H1 (cell line): ENCODE data around the gene HCAR2. TPM values are rescaled to one million over a fixed set of nuclear protein-coding genes. Genes with fewer than 3 reads are reported as not detected.

ENCODE experiments used
- CTCF ChIA-PET: fragments of 300-600 bp; sonication (Branson Sonifier 250); formaldehyde crosslinking; loops from one replicate; lab custom pipeline; 2021; ENCODE audit not compliant: partially characterized antibody; lab: Charles Lee
- POLR2A ChIA-PET: fragments of 300-600 bp; sonication (Branson Sonifier 250); formaldehyde crosslinking; loops from one replicate; lab custom pipeline; 2021; ENCODE audit warnings: inconsistent platforms; ENCODE audit not compliant: partially characterized antibody; lab: Charles Lee
- DNase-seq, 2 experiments: peaks; one replicate each; pipeline versions ENCODE4 v3.0.0 to v3.0.0-alpha.2; 2010 to 2022; ENCODE audit warnings: low spot score in 2 of 2, low read depth in 1 of 2, mixed read lengths in 1 of 2
- FAIRE-seq: peaks from 2 replicates; lab custom pipeline; 2011; peaks lifted over from hg19 to GRCh38; lab: Jason Lieb, UNC
- H2AFZ ChIP-seq: 2 replicates; pipeline ENCODE4 v1.8.1; 2012; ENCODE audit warnings: low read length, inconsistent platforms
- H2AK5ac ChIP-seq: 2 replicates; pipeline ENCODE4 v1.6.1; 2013; ENCODE audit warnings: low read depth, low read length
- H2BK120ac ChIP-seq: replicated peaks from 2 replicates; pipeline ENCODE3; 2013; ENCODE audit warnings: low read depth, low read length, inconsistent platforms
- H2BK12ac ChIP-seq: 2 replicates; pipeline ENCODE4 v1.6.1; 2013; ENCODE audit warnings: low read depth, low read length
- H2BK15ac ChIP-seq: 2 replicates; pipeline ENCODE4 v1.6.1; 2013; ENCODE audit warnings: low read length
- H2BK20ac ChIP-seq: 2 replicates; pipeline ENCODE4 v1.6.1; 2013; ENCODE audit warnings: low read length
- H2BK5ac ChIP-seq: 2 replicates; pipeline ENCODE4 v1.6.1; 2013; ENCODE audit warnings: low read depth, low read length
- H3K14ac ChIP-seq: 2 replicates; pipeline ENCODE4 v1.6.1; 2013; ENCODE audit warnings: inconsistent platforms; ENCODE audit not compliant: insufficient read length
- H3K18ac ChIP-seq: 2 replicates; pipeline ENCODE4 v1.6.1; 2013; ENCODE audit warnings: low read length; ENCODE audit errors: extremely low read depth
- H3K23ac ChIP-seq: 2 replicates; pipeline ENCODE4 v1.6.1; 2013; ENCODE audit warnings: inconsistent platforms; ENCODE audit not compliant: insufficient read length
- H3K23me2 ChIP-seq: 2 replicates; pipeline ENCODE4 v1.6.1; 2013; ENCODE audit warnings: low read depth, low read length
- H3K27ac ChIP-seq: 2 replicates; pipeline ENCODE4 v1.6.1; 2011; ENCODE audit warnings: low read depth, low read length, inconsistent platforms
- H3K27me3 ChIP-seq, 4 experiments: replicated peaks in 1 of 4; 1 replicate in 1 of 4; 2 replicates in 3 of 4; pipeline versions ENCODE4 v1.6.1 to v1.8.1; 2011 to 2013; ENCODE audit warnings: low read length in 3 of 4, mild to moderate bottlenecking in 3 of 4, inconsistent platforms in 2 of 4, mixed read lengths in 2 of 4, moderate library complexity in 1 of 4; ENCODE audit not compliant: control insufficient read depth in 3 of 4, insufficient read depth in 3 of 4; ENCODE audit errors: extremely low read depth in 1 of 4
- H3K36me3 ChIP-seq, 4 experiments: 2 replicates each; pipeline versions ENCODE4 v1.6.1 to v1.8.1; 2011 to 2013; ENCODE audit warnings: mild to moderate bottlenecking in 4 of 4, low read length in 3 of 4, moderate library complexity in 2 of 4, control low read depth in 1 of 4, inconsistent platforms in 1 of 4; ENCODE audit not compliant: insufficient read depth in 4 of 4, control insufficient read depth in 2 of 4
- H3K4ac ChIP-seq: replicated peaks from 2 replicates; pipeline ENCODE3; 2013; ENCODE audit warnings: low read length, low read depth, mixed read lengths, inconsistent platforms; ENCODE audit not compliant: insufficient read length
- H3K4me1 ChIP-seq, 4 experiments: replicated peaks in 1 of 4; 1 replicate in 1 of 4; 2 replicates in 3 of 4; pipeline versions ENCODE4 v1.6.1 to v1.8.1; 2011 to 2013; ENCODE audit warnings: low read length in 3 of 4, inconsistent platforms in 2 of 4, mixed read lengths in 1 of 4; ENCODE audit not compliant: insufficient read depth in 4 of 4, control insufficient read depth in 3 of 4
- H3K4me2 ChIP-seq, 2 experiments: 2 replicates each; pipeline versions ENCODE4 v1.6.1 to v1.8.1; 2011 to 2013; ENCODE audit warnings: low read depth in 2 of 2, low read length in 2 of 2, control low read depth in 1 of 2, inconsistent platforms in 1 of 2, mild to moderate bottlenecking in 1 of 2; ENCODE audit not compliant: insufficient read depth in 1 of 2
- H3K4me3 ChIP-seq, 4 experiments: fragments of 200-600, 300-600 bp in 1 of 4; sonication (generic), shearing (Covaris generic), sonication (Bioruptor Twin) in 1 of 4; 2 replicates each; pipeline versions ENCODE4 v1.5.1 to v1.8.1; 2011 to 2016; ENCODE audit warnings: low read length in 4 of 4, low read depth in 3 of 4, control low read depth in 2 of 4, inconsistent platforms in 2 of 4, mild to moderate bottlenecking in 2 of 4, mixed read lengths in 1 of 4, moderate library complexity in 1 of 4; ENCODE audit not compliant: insufficient read depth in 2 of 4; ENCODE audit errors: extremely low read depth in 1 of 4
- H3K56ac ChIP-seq: replicated peaks from 2 replicates; pipeline ENCODE3; 2013; ENCODE audit warnings: low read depth, mild to moderate bottlenecking, mixed read lengths, low read length, inconsistent platforms; ENCODE audit not compliant: insufficient read length
- H3K79me1 ChIP-seq: 2 replicates; pipeline ENCODE4 v1.6.1; 2013; ENCODE audit warnings: low read depth, low read length, control low read depth
- H3K79me2 ChIP-seq, 2 experiments: 2 replicates each; pipeline versions ENCODE4 v1.6.1 to v1.8.1; 2012 to 2013; ENCODE audit warnings: low read length in 2 of 2, mild to moderate bottlenecking in 2 of 2, inconsistent platforms in 1 of 2; ENCODE audit not compliant: insufficient read depth in 2 of 2, control insufficient read depth in 1 of 2
- H3K9ac ChIP-seq, 4 experiments: replicated peaks in 1 of 4; 1 replicate in 1 of 4; 2 replicates in 3 of 4; pipeline versions ENCODE4 v1.6.1 to v1.8.1; 2011 to 2013; ENCODE audit warnings: low read depth in 3 of 4, low read length in 3 of 4, control low read depth in 2 of 4, mild to moderate bottlenecking in 2 of 4, moderate library complexity in 2 of 4, inconsistent platforms in 1 of 4; ENCODE audit errors: extremely low read depth in 1 of 4
- H3K9me3 ChIP-seq, 2 experiments: 2 replicates each; pipeline versions ENCODE4 v1.6.1 to v1.8.1; 2012 to 2013; ENCODE audit warnings: mild to moderate bottlenecking in 2 of 2, moderate library complexity in 2 of 2, control low read depth in 1 of 2, inconsistent platforms in 1 of 2, low read depth in 1 of 2, low read length in 1 of 2, mixed read lengths in 1 of 2; ENCODE audit not compliant: insufficient read depth in 2 of 2
- H4K20me1 ChIP-seq, 2 experiments: replicated peaks in 1 of 2; 2 replicates each; pipeline versions ENCODE3 to v1.8.1; 2011 to 2013; ENCODE audit warnings: inconsistent platforms in 2 of 2, low read length in 2 of 2, mild to moderate bottlenecking in 1 of 2; ENCODE audit not compliant: insufficient read depth in 2 of 2, control insufficient read depth in 1 of 2
- H4K5ac ChIP-seq: 2 replicates; pipeline ENCODE4 v1.6.1; 2013; ENCODE audit warnings: low read length, low read depth, mixed read lengths, inconsistent platforms; ENCODE audit not compliant: insufficient read length
- H4K8ac ChIP-seq: 2 replicates; pipeline ENCODE4 v1.8.0; 2013; ENCODE audit warnings: mild to moderate bottlenecking, moderate library complexity, low read length, inconsistent platforms; ENCODE audit not compliant: insufficient read depth; ENCODE audit errors: extremely low read depth
- H4K91ac ChIP-seq: replicated peaks from 2 replicates; pipeline ENCODE3; 2013; ENCODE audit warnings: low read length, mixed read lengths, inconsistent platforms; ENCODE audit not compliant: insufficient read length
- ASH2L ChIP-seq: fragments of 200-600, 300-600 bp; sonication (generic); IDR thresholded peaks from one replicate; pipeline ENCODE4 v1.7.1; 2017; ENCODE audit warnings: low read length
- BACH1 ChIP-seq: IDR thresholded peaks from 2 replicates; pipeline ENCODE4 v1.6.1; 2012; ENCODE audit warnings: low read length, improper control_type of control experiment
- NANOG ChIP-seq: IDR thresholded peaks from 2 replicates; pipeline ENCODE4 v1.6.1; 2011; ENCODE audit warnings: low read length, low read depth, mild to moderate bottlenecking, inconsistent platforms; ENCODE audit not compliant: insufficient read depth, poor library complexity, severe bottlenecking
- NRF1 ChIP-seq: IDR thresholded peaks from 2 replicates; pipeline ENCODE4 v1.6.1; 2011; ENCODE audit warnings: mild to moderate bottlenecking, low read depth, low read length, improper control_type of control experiment
- POU5F1 ChIP-seq: IDR thresholded peaks from 2 replicates; pipeline ENCODE4 v1.6.1; 2011; ENCODE audit warnings: low read depth, mild to moderate bottlenecking, low read length, moderate library complexity
- WGBS, 2 experiments: shearing (Covaris generic) in 1 of 2; methylation state at CpG; one replicate each; pipeline versions ENCODE4 v1.1.6 to v1.1.7; 2013 to 2015; ENCODE audit warnings: low lambda C conversion rate in 2 of 2, mixed read lengths in 2 of 2, inconsistent platforms in 1 of 2, low coverage in 1 of 2, missing lambda C conversion rate in 1 of 2; ENCODE audit not compliant: insufficient replicate concordance in 2 of 2, insufficient coverage in 1 of 2, insufficient read length in 1 of 2; ENCODE audit errors: extremely low coverage in 1 of 2, missing lambda C conversion rate in 1 of 2; 5-methylcytosine and 5-hydroxymethylcytosine counted together
- polyA plus RNA-seq, 7 experiments: library from polyadenylated mRNA; depleted of rRNA in 3 of 7; stranded (reverse) in 5 of 7; unstranded in 2 of 7; fragments of >200 nt in 5 of 7; fragments of 200-250 nt in 2 of 7; gene quantifications; 1 replicate in 5 of 7; 2 replicates in 1 of 7; 4 replicates in 1 of 7; pipeline versions ENCODE4 v1.2.1 to v1.2.3, GENCODE V29; 2011 to 2013; ENCODE audit warnings: missing spikeins in 2 of 7, mixed read lengths in 2 of 7
- total RNA-seq: library from RNA; stranded (reverse); fragmentation: NEBNext Ultra II Directional; extraction: Animal tissue kit (Norgen Biotek cat#: 25700); gene quantifications from 2 replicates; pipeline ENCODE4 v1.2.1, GENCODE V29; 2021

Gene HCAR2
- total and polyA plus RNA-seq, 2 of the 8 experiments (the other 6 are each of a cell fraction or from before 2014, with no cell fraction given), result not detected

- no peaks in the 10 kb centered on the region for H3K23me2 ChIP-seq
- no peak overlapping the region for H3K4ac ChIP-seq
- peak overlapping the region; percentile 52; the same call in 1 of the 2 replicates for H2BK12ac ChIP-seq
- H3K4me1 ChIP-seq, result no peaks in the 10 kb centered on the region; a peak in 1 of 7 replicates
- H2BK120ac ChIP-seq, result no peak overlapping the region
- no peak overlapping the region for H3K4me2 ChIP-seq
- no peak overlapping the region for H3K9ac ChIP-seq
- H2AK5ac ChIP-seq, result no peak overlapping the region; the same call in 1 of the 2 replicates
- FAIRE-seq (no peak), DNase-seq (no peak)
- no peak overlapping the region for H3K23ac ChIP-seq
- H3K18ac ChIP-seq, result no peak overlapping the region
- WGBS, 2 experiments, result 94% methylated on average over 27 of the region's 27 CpGs; no CpG with 5 or more reads in 1 of the 2 experiments
- no peaks in the 10 kb centered on the region for H3K27me3 ChIP-seq
- H3K79me2 ChIP-seq, result no peaks in the 10 kb centered on the region
- H2AFZ ChIP-seq, result no peak overlapping the region
- H4K20me1 ChIP-seq, result no peaks in the 10 kb centered on the region
- no peaks in the 10 kb centered on the region for H3K9me3 ChIP-seq
- H2BK15ac ChIP-seq, result no peak overlapping the region
- H2BK5ac ChIP-seq, result no peak overlapping the region; the same call in 1 of the 2 replicates
- no peak overlapping the region for H4K5ac ChIP-seq
- no peak overlapping the region for H3K27ac ChIP-seq
- H3K14ac ChIP-seq, result no peak overlapping the region
- no peaks in the 10 kb centered on the region for H3K36me3 ChIP-seq
- POLR2A ChIA-PET, result no interaction called here
- H3K4me3 ChIP-seq, result no peak overlapping the region
- H4K8ac ChIP-seq, result peak overlapping the region; percentile 57; the same call in 1 of the 2 replicates
- CTCF ChIA-PET, result interaction anchor here (2.4 kb wide), 1 partner anchor 92 kb away, joined by 10 read pairs; no protein-coding TSS in a partner anchor
- H4K91ac ChIP-seq, result no peak overlapping the region
- H3K56ac ChIP-seq, result no peak overlapping the region
- no peak overlapping the region for H2BK20ac ChIP-seq
- no peaks in the 10 kb centered on the region for H3K79me1 ChIP-seq
- TF ChIP-seq ASH2L (no peak), NANOG (no peak), BACH1 (no peak), POU5F1 (no peak), NRF1 (no peak)
Measured at GRCh38 chr12:122729583-122730214, 26.5 kb upstream of the HCAR2 start.
